HG03571 (cell line): Measurements from ENCODE around the gene ATP10B.
"Not testable (repeated sequence)": the region's sequence is repeated elsewhere in the genome, so short reads cannot be mapped to it uniquely, and the experiment has no call there.

Experiments used
- ATAC-seq: cut with Tn5 transposase; IDR thresholded peaks from one replicate; pipeline ENCODE4 v1.9.1; 2021; ENCODE audit not compliant: unreplicated experiment

The ATP10B gene, protein sequence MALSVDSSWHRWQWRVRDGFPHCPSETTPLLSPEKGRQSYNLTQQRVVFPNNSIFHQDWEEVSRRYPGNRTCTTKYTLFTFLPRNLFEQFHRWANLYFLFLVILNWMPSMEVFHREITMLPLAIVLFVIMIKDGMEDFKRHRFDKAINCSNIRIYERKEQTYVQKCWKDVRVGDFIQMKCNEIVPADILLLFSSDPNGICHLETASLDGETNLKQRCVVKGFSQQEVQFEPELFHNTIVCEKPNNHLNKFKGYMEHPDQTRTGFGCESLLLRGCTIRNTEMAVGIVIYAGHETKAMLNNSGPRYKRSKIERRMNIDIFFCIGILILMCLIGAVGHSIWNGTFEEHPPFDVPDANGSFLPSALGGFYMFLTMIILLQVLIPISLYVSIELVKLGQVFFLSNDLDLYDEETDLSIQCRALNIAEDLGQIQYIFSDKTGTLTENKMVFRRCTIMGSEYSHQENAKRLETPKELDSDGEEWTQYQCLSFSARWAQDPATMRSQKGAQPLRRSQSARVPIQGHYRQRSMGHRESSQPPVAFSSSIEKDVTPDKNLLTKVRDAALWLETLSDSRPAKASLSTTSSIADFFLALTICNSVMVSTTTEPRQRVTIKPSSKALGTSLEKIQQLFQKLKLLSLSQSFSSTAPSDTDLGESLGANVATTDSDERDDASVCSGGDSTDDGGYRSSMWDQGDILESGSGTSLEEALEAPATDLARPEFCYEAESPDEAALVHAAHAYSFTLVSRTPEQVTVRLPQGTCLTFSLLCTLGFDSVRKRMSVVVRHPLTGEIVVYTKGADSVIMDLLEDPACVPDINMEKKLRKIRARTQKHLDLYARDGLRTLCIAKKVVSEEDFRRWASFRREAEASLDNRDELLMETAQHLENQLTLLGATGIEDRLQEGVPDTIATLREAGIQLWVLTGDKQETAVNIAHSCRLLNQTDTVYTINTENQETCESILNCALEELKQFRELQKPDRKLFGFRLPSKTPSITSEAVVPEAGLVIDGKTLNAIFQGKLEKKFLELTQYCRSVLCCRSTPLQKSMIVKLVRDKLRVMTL (N-terminal part only)

DNA sequence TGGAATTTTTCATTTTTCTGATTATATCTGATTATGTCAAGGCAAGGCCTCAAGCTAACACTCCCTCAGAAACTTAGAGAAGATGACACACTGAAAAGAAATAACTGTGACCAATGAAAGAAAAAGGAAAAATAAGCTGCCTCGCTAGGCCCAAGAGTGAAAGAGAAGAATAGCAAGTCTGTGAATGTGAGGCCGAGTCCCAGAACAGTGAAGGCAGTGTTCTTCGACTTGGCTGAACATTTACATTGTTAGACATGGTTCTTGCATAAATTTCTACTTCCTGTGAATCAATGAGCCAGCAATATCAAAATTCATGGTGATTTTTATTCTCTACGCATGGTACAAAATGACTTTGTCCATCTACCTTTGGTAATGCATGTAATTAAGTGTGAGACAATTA, at the start of gene ATP10B:
Gene ATP10B, minus strand, starts transcription at position 163 of the 400 bp plus-strand sequence. CDS start 164,137 bp downstream, outside the sequence.
- ATAC-seq, result no peak

DNA sequence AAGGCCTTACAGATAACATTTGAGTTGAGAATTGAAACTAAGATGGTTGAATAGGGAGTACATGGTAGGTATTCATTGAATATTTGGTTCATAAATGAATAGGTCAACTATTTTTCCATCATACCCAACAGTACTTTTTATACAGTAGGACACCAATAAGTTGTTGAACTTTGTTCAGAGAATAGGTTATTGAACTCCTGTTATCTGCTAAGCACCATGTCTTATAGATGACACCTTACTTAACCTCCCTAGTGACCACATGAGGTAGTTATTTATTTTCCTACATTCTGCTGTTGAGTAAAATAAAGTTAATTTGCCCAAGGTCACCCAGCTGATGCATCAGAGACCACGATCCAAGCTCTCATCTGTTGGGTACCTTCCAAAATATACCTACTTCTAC, 49.6 kb upstream of the ATP10B start:
- ATAC-seq, result no peak

DNA sequence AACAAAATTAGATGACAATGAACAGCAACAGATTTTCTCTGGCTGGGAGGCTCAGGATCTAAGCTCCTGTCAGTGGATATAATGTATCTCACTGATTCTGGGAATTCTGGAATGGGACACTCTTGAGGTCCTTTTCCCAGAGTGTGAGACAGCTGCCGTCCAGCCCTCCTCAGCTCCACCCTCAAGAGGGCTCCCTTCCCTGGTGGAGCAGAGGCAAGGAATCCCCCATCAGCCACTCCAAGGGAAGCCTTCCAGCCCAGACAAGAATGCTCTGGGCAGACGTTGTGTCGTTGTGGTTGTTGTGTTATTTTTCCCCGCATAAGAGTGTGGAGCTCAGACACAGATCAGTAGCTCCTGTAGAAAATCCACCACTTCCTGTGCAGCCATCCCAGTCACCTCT, 47.7 kb upstream of the ATP10B start:
- ATAC-seq, result no peak

DNA sequence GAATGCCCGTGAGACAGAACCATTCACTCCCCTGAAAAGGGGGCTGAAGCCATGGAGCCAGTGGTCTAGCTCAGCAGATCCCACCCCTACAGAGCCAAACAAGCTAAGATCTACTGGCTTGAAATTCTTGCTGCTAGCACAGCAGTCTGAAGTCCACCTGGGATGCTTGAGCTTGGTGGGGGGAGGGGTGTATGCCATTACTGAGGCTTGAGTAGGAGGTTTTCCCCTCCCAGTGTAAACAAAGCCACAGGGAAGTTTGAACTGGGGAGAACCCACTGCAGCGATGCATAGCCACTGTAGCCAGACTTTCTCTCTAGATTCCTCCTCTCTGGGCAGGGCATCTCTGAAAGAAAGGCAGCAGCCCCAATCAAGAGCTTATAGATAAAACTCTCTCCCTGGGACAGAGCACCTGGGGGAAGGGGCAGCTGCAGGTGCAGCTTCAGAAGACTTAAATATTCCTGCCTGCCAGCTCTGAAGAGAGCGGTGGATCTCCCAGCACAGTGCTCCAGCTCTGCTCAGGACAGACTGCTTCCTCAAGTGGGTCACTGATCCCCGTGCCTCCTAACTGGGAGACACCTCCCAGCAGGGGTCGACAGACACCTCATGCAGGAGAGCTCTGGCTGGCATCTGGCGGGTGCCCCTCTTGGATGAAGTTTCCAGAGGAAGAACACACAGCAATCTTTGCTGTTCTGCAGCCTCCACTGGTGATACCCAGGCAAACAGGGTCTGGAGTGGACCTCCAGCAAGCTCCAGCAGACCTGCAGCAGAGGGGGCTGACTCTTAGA, 41.4 kb upstream of the ATP10B start:
- ATAC-seq, result not testable (repeated sequence)

DNA sequence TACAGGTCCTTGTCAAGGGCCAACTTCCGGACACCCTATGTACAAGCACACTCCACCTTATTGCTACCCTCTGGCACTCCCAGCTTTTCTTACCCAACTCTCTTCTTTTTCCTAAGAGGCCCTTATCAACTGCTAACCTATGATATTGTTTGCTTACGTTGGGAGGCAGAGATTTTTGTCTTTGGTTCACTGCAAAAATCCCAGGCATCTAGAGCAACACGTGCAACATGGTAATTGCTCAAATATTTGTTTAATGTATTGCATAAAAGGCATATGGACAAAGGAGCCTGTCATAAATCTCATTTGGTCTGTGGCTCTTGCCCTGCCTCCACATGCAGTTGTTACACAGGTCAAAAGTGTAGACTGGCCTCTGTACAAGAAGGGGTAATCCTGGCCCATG, 35.8 kb upstream of the ATP10B start:
- ATAC-seq, result no peak

DNA sequence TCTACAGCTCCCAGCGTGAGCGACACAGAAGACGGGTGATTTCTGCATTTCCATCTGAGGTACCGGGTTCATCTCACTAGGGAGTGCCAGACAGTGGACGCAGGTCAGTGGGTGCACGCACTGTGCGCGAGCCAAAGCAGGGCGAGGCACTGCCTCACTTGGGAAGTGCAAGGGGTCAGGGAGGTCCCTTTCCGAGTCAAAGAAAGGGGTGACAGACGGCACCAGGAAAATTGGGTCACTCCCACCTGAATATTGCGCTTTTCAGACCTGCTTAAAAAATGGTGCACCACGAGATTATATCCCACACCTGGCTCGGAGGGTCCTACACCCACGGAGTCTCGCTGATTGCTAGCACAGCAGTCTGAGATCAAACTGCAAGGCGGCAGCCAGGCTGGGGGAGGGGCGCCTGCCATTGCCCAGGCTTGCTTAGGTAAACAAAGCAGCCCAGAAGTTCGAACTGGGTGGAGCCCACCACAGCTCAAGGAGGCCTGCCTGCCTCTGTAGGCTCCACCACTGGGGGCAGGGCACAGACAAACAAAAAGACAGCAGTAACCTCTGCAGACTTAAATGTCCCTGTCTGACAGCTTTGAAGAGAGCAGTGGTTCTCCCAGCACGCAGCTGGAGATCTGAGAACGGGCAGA, 21.7 kb upstream of the ATP10B start:
- not testable (repeated sequence) for ATAC-seq

DNA sequence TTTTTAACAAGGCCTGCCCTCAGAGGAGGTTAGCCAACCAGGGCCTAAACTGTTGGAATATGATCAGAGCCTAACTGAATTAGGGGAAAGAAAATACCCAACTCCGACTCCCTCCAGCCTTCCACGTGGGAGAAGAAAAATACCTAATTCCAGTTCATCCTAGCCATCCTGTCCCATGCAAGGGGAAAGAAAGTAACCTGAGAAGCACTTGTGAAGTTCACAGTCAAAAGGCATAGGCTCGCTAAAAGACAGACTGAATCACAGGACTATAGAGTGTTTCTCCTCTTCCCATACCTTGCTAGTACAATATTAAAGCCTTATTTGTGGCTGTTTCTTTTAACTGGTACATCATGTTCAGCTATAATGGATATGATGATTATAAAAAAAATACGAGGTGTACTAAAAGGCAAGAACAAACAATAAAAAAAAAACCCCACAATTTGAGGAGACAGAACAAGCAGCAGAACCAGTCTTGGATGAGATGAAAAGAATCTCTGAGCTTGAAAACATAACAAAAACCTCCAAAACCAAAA, 18.0 kb upstream of the ATP10B start:
- no peak for ATAC-seq

DNA sequence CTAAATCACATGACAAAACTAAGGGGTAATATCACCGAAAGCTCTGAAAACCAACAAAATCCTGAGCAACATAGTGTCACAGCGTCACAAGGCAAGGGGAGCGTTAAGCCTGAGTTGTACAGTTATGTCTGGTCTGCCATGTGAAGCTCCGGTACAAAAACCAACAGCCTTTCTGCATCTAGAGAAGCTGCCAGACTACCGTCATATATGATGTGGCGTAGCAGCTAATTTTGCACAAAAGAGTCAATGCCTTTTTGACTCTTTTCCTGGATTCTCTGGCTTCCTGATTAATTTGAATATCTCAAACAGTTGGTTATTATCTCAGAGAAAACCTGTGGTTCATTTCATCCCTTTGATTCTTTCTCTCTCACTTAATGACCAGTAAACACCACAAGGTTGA, 16.0 kb upstream of the ATP10B start:
- no peak for ATAC-seq

DNA sequence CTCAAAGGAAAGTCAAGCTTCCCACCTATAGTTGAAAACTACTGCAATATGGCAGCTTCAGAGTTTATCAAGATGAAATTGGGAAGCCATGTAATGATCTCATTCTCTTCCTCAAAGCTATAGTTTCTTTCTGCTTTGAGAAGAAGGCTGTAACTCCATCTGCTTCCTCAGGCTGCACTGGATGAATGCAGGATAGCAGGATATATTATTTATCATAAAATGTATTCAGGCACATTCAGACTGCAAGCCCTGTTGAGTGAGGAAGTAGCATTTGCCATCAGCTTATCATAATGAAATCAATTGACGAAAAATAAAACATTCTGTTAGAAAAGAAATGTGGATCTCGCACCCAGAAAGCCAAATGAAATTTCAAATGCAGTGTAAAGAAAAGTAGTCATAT, 560 bp downstream of the ATP10B start:
- ATAC-seq, result no peak

DNA sequence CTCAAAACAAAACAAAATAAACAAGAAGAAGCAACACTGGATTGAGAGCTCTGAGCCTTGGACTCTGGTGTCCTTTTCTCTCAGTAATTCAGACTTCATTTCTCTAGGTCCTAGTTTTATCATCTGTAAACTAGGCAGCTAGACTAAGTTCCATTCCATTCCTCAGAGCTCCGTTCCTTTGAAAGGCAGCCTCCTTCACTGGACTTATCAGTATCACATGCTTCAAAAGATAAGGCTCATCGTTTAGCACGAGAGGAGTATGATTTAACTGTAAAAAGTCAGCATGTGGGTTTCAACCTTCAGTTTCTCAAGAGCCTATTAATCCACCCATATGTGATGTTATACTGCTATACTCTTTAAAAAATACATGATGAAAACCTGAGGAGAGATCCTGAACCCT, 1.6 kb downstream of the ATP10B start:
- no peak for ATAC-seq

DNA sequence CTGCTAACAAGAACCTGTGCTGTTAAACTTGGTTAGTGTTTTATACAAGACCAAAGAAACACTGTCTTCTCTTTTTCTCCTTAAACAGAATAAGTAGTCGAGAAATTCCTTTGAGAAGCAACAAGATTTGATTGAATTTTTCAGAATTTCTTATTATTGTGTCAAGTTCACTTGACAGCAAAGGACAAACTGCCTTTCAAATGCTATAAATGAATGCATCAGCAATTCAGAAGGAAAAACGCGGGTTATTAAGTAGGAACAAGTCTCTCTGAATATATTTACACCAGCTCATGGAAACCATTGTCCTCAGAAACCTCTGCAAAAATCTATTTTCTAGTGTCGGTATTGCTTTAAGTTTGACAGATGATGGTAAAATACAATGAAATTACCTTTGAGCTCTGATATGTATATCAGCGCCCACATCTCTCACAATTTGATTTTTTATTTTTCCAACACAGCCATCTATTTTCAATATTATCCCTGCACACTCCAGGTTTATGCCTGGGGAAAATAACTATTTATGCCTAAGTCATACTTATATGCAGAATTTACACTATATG, 4.4 kb downstream of the ATP10B start:
- ATAC-seq, result no peak

DNA sequence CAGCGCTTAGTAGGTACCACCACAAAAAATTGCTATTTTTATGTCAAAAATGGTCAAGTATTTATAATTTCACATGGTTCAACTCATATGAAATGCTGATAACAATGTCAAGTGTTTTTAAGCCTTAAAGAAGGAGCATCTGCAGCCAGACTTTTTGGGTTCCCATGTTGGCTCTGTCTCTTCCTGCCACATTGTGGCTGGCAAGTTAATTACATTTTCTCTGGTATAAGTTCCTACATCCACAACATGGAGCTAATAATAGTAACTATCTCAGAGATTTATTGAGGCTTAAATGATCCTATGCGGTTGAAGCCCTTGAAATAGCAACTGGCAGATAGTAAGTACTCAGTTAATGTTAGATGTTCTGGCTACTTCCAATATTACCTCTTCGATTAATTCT, 5.4 kb downstream of the ATP10B start:
- ATAC-seq, result no peak

DNA sequence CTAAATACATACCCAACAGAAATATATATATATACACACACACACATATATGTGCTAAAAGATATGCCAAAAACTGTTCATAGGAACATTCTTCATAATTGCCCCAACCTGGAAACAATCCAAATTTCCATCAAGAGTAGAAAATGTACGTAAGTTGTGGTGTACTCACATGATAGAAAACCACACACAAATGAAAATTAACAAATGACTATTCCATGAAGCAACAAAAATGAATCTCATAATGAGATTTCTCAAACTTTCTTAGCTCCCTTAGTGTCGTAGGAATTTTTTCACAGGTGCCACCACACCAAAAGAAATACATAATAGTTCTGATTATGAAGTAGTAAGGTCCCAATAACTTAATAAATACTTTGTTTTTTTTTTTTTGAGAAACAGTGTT, 7.8 kb downstream of the ATP10B start:
- no peak for ATAC-seq

DNA sequence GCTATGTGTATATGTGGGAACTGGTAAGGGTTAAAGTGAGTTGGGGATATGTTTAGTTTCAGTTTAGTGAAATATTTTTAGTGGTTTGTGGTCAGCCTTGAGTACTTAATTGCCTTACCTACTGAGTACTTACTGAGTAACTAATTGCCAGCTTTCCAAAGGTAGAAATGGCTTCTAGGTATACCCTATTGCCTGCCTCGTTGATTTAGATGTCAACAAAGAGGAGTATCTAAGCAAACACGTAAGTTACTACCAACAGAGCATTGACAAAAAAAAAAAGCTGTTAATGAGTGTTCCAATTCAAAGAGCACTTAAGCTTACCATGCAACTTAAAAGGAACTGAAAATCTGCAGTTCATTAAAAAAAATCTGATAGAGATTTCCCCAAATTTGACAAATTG, 8.8 kb downstream of the ATP10B start:
- peak; percentile 100 for ATAC-seq

DNA sequence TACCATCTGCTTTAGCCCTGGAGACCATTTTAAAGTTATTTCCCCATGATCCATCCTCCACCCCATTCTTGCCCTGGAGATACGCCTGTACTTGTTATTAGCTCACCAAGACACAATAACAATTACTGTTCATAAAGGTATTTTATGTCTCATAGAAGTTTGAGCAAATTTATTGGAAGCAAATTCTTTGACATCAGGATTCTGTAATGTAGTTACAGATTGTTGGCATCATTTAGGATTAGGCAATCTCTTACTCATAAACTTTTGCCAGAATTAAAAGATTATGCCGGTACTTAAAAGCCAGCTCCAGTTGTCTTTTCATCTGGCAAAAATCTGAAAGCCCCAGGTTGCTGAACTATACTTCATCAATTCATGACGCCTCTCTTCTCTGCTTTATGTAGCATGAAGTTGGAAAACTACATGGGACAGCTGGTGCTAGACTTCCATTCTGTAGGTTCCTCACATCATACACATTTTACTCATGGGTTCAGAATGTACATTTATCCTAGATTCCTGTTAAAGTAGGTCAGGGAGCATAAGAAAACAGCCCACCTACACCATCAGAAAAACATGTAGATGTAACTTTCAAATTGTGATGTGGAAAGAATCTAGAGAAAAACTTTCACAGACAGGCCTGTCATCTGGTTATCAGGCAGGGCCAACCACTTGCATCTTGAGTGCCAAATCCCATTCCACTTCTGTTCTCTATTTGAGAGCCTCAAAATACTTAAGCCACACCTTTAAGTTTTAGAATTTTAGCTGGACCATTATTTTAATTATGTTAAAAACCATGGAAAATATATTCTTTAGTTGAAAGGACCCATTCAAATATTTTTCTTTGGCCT, 14.0 kb downstream of the ATP10B start:
- ATAC-seq, result no peak

DNA sequence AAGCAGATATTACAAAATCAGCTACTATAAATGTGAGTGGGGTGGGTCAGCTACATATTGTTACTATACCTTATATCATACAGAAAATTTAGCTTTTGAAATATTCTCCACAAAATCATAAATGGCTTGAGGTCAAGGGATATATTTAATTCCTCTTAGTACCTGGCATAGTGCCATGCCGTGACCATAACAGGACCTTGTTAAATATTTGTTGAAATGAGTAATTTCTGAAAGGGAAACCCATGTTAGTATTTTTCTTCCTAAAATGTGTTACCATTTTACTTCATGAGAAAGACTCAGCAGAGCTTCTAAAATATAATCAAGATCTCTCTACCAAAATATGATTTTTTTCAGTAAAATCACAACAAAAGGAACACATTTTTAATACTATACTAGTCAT, 14.8 kb downstream of the ATP10B start:
- ATAC-seq, result no peak

DNA sequence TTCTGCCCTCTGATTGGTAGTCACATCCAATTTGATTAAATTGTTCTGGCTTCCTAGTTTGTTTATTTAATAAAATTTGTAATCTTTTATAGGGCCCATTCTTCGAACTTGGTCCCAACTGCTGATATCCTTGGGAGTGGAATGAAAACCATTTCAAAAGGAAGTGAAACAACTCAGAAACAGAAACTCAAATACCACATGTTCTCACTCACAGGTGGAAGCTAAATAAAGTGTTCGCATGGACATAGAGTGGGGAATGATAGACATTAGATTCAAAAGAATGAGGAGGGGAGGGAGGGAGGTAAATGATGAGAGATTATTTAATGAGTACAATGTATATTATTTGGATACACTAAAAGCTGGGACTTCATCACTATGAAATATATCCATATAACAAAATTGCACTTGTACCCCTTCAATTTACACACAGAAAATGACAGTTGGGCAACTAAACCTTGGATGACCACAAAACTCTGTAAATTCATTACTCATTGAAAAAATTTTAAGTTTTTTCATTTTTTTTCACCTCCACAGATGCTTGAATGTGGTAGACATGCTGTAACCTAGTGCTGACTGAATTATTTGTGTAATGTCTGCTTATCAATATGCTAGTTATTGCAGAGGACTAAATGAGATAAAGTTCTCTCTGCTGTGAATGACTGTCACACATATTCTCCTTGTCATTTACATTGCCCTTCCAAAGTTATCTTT, 16.0 kb downstream of the ATP10B start:
- ATAC-seq, result peak; percentile 68

DNA sequence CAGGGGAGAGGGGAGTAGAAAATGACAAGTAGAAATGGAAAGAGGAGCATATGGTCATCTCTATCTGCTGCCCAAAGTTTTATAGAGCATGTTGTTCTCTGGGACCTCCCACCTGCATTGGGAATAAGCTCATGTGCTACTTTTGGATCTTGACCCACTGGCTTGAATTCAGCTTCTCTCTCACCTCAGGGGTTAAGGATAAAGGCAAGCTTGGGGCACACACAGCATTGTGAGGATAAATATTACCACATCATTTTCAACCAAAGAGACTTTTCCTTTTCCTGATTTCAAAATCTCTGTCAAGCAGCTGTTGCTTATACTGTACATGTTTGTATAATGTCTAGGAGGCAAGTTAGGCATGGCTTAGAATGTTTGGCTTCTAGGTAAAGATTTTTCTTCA, 16.6 kb downstream of the ATP10B start:
- ATAC-seq, result peak; percentile 22
